NCI-H774 (cell line): ENCODE results near the gene CEP112.

ENCODE experiments used
- DNase-seq: peaks from one replicate; lab custom pipeline; 2025; lab: John Stamatoyannopoulos, UW

CEP112 gene

GRCh38 chr17:65593092-65593854 is 598.7 kb downstream of the CEP112 start:
- no peak for DNase-seq

DNA sequence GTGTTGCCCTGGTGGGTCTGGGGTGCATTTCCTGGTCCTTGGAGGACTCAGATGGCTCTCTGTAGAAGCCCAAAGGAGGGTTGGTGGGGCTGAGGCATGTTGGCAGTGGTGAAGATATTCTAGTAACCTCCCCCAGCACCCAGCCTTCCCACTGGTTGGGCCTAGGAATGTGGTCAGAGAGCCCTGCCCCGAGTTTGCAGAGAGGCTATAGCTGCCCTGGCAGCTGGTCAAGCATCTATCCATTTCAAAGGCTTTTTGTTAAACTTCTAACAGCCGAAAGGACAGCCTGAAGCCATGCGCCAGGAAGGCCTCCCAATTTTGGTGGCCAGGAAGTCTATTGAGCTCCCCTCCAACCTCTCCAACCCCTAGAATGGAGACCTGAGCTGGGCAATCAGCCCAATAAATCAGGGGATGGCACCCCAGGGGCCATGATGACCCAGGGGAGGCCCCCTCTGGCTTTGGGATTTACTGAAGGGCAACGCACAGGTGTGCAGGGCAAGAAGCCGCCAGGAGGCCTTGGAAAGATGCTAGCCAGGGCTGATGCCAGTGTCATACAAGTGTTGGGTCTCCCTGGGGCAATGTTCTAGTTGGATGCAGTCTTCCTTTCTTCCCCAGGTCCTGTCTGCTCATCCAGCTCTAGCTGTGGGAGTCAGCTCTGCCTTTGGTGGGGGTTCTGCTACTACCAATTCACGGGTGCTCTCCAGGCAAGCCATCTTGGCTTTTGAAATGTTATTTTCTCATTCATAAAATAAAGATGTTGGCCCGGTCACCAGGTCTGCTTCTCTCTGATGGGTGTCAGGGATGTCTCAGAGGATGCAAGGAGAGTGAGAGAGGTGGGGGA is 599.6 kb downstream of the CEP112 start:
- DNase-seq: no peak

GRCh38 chr17:65589321-65589720 is 602.6 kb downstream of the CEP112 start:
- no peak for DNase-seq

- DNase-seq: peak; percentile 65
Measured at GRCh38 chr17:65588181-65588808, 603.6 kb downstream of the CEP112 start.

- no peak for DNase-seq
Measured at GRCh38 chr17:65587534-65588180, 604.3 kb downstream of the CEP112 start.

DNA sequence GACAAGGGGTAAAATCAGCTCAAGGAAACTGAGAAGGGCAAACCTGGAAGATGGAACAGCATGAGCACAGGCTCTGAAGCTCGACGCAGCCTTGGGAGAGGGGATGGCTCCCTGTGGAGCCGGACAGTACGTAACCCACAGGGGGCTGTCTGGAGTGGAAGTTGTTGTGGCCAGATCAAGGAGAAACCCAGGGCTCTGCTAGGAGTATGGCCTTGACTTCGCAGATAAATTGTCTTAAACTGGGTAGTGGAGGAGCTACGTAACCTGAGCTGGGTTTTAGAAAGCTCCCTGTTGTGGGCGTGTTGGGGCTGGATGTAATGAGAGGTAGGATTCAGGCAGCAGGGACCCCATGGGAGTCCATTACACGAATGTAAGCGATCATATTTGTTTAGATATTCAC is 605.0 kb downstream of the CEP112 start:
- DNase-seq: no peak
